Measurements from ENCODE around the gene DCAKD.

- TF ChIP-seq SPI1 (IDR thresholded peaks at IDR 0.05; ENCODE audit: low read depth, low read length) (no peak), POLR2AphosphoS5 (IDR thresholded peaks at IDR 0.05; ENCODE audit: low read depth, low read length) (no peak), POLR2A (IDR thresholded peaks at IDR 0.05; ENCODE audit: low read depth, low read length) (no peak), TAF1 (IDR thresholded peaks at IDR 0.05; ENCODE audit: low read depth, low read length) (no peak), PAX5 (IDR thresholded peaks at IDR 0.05; ENCODE audit: insufficient read depth, low read length, severe bottlenecking) (no peak)
Observed at GRCh38 chr17:45032174-45032541, 19.3 kb downstream of the DCAKD start.

All from GM12891 (cell line).